HepG2 (cell line): Measurements from ENCODE around the gene SAMD4A. TPM values are rescaled to one million over a fixed set of nuclear protein-coding genes. Genes with fewer than 3 reads are reported as not detected.

Source experiments
- ATAC-seq: fragments of 200-7000 bp; cut with Tn5 transposase; 3 replicates; pipeline ENCODE4 v1.9.1; 2020; ENCODE audit warnings: mild to moderate bottlenecking, moderate library complexity
- BruUV-seq: library from RNA; stranded (reverse); fragments of 400-500 nt; replicated peaks from 2 replicates; lab custom pipeline; 2021; lab: Mats Ljungman, UMichigan
- CTCF ChIA-PET: fragments of 300-600 bp; formaldehyde crosslinking; extraction: SDS; loops from one replicate; lab custom pipeline; 2021; ENCODE audit warnings: low total read pairs, inconsistent platforms, low intra/inter-chr PET ratio; lab: Yijun Ruan, JAX
- POLR2A ChIA-PET: fragments of 350-600 bp; sonication (Branson Sonifier 250); formaldehyde crosslinking; loops from one replicate; lab custom pipeline; 2020; ENCODE audit warnings: antibody characterized with exemption, inconsistent platforms; lab: Yijun Ruan, JAX
- DNase-seq: peaks from one replicate; pipeline ENCODE4 v3.0.0-alpha.2; 2015; ENCODE audit warnings: low spot score
- FAIRE-seq: peaks from 3 replicates; lab custom pipeline; 2011; peaks lifted over from hg19 to GRCh38; lab: Jason Lieb, UNC
- H2AFZ ChIP-seq: one replicate; pipeline ENCODE4 v1.6.1; 2011; ENCODE audit warnings: low read length, inconsistent platforms
- H3K27ac ChIP-seq: fragments of 300-600 bp; 3 replicates; pipeline ENCODE4 v1.8.0; 2011; ENCODE audit warnings: mixed run types, mild to moderate bottlenecking, mixed read lengths, low read length, inconsistent platforms; ENCODE audit not compliant: insufficient read depth; ENCODE audit errors: extremely low read length
- H3K27me3 ChIP-seq, 2 experiments: fragments of 200-600 bp in 1 of 2; 2 replicates in 1 of 2; 3 replicates in 1 of 2; pipeline versions ENCODE4 v1.6.0 to v1.8.0; 2011; ENCODE audit warnings: low read length in 2 of 2, mild to moderate bottlenecking in 2 of 2, moderate library complexity in 2 of 2, inconsistent platforms in 1 of 2; ENCODE audit not compliant: insufficient read depth in 2 of 2, control insufficient read depth in 1 of 2
- H3K36me3 ChIP-seq, 2 experiments: fragments of 200-600 bp in 1 of 2; replicated peaks in 1 of 2; 2 replicates in 1 of 2; 3 replicates in 1 of 2; pipeline versions ENCODE4 v1.5.1 to v1.8.0; 2011; ENCODE audit warnings: low read length in 2 of 2, inconsistent platforms in 1 of 2; ENCODE audit not compliant: insufficient read depth in 2 of 2, control insufficient read depth in 1 of 2
- H3K4me1 ChIP-seq: 2 replicates; pipeline ENCODE4 v1.5.1; 2012; ENCODE audit warnings: low read length, inconsistent platforms; ENCODE audit not compliant: insufficient read depth
- H3K4me2 ChIP-seq: 2 replicates; pipeline ENCODE4 v1.6.0; 2011; ENCODE audit warnings: low read depth, low read length, inconsistent platforms
- H3K4me3 ChIP-seq, 3 experiments: fragments of 200-600 bp in 1 of 3; sonication (generic), shearing (Covaris generic) in 1 of 3; replicated peaks in 1 of 3; 2 replicates each; pipeline ENCODE4 v1.5.1; 2011 to 2016; ENCODE audit warnings: low read length in 3 of 3, inconsistent platforms in 2 of 3, low read depth in 2 of 3, mild to moderate bottlenecking in 2 of 3, control low read depth in 1 of 3, mixed read lengths in 1 of 3; ENCODE audit not compliant: insufficient read depth in 1 of 3
- H3K79me2 ChIP-seq: one replicate; pipeline ENCODE4 v1.6.1; 2011; ENCODE audit warnings: low read length, inconsistent platforms; ENCODE audit not compliant: insufficient read depth
- H3K9ac ChIP-seq: 2 replicates; pipeline ENCODE4 v1.6.0; 2011; ENCODE audit warnings: mild to moderate bottlenecking, low read depth, low read length, inconsistent platforms; ENCODE audit not compliant: insufficient read depth
- H3K9me3 ChIP-seq: 2 replicates; pipeline ENCODE4 v1.5.1; 2012; ENCODE audit warnings: mild to moderate bottlenecking, low read length
- H4K20me1 ChIP-seq: 2 replicates; pipeline ENCODE4 v1.6.0; 2011; ENCODE audit warnings: inconsistent platforms, mild to moderate bottlenecking, low read length, moderate library complexity; ENCODE audit not compliant: insufficient read depth
- CENPX ChIP-seq: sonication (generic); formaldehyde crosslinking; IDR thresholded peaks from 2 replicates; pipeline ENCODE4 v1.9.0; 2021; ENCODE audit warnings: mild to moderate bottlenecking, missing genetic modification reagents, moderate library complexity
- HMG20B ChIP-seq: conservative IDR thresholded peaks from 2 replicates; pipeline ENCODE4 v1.6.1; 2016; ENCODE audit warnings: missing genetic modification reagents, missing compliant biosample characterization
- ISX ChIP-seq: sonication (generic); formaldehyde crosslinking; conservative IDR thresholded peaks from 2 replicates; pipeline ENCODE4 v1.5.0; 2020; ENCODE audit warnings: missing genetic modification reagents
- NCOA5 ChIP-seq: sonication (generic); formaldehyde crosslinking; IDR thresholded peaks from 2 replicates; pipeline ENCODE4 v1.4.0; 2020; ENCODE audit warnings: missing genetic modification reagents
- RBM22 ChIP-seq: fragments of 200-400 bp; formaldehyde crosslinking; optimal IDR thresholded peaks from 2 replicates; pipeline ENCODE3; 2017; ENCODE audit warnings: mild to moderate bottlenecking, low read length, moderate library complexity
- TCF7L2 ChIP-seq: IDR thresholded peaks from 2 replicates; pipeline ENCODE4 v1.6.1; 2011; ENCODE audit warnings: mild to moderate bottlenecking, low read depth, low read length, moderate library complexity
- TOPORS ChIP-seq: sonication (generic); formaldehyde crosslinking; IDR thresholded peaks from 2 replicates; pipeline ENCODE4 v1.8.0; 2023; ENCODE audit warnings: mild to moderate bottlenecking, missing genetic modification reagents
- ZFP37 ChIP-seq: sonication (generic); formaldehyde crosslinking; IDR thresholded peaks from 2 replicates; pipeline ENCODE4 v1.4.0; 2020; ENCODE audit warnings: missing genetic modification reagents, borderline replicate concordance
- ZNF274 ChIP-seq: sonication (generic); formaldehyde crosslinking; IDR thresholded peaks from 2 replicates; pipeline ENCODE4 v1.5.1; 2020; ENCODE audit warnings: mild to moderate bottlenecking, missing genetic modification reagents
- ZNF282 ChIP-seq: fragments of 450-650 bp; IDR thresholded peaks from 2 replicates; pipeline ENCODE4 v1.6.1; 2018; ENCODE audit not compliant: partially characterized antibody
- ZNF326 ChIP-seq: sonication (generic); formaldehyde crosslinking; IDR thresholded peaks from 2 replicates; pipeline ENCODE4 v1.4.0; 2020; ENCODE audit warnings: missing genetic modification reagents, borderline replicate concordance
- ZNF33A ChIP-seq: sonication (generic); formaldehyde crosslinking; IDR thresholded peaks from 2 replicates; pipeline ENCODE4 v1.5.1; 2020; ENCODE audit warnings: missing genetic modification reagents, mild to moderate bottlenecking, moderate library complexity, borderline replicate concordance
- ZNF552 ChIP-seq: sonication (generic); formaldehyde crosslinking; IDR thresholded peaks from 2 replicates; pipeline ENCODE4 v1.9.0; 2022; ENCODE audit warnings: missing genetic modification reagents, mild to moderate bottlenecking, borderline replicate concordance
- ZNF761 ChIP-seq: sonication (generic); formaldehyde crosslinking; conservative IDR thresholded peaks from 2 replicates; pipeline ENCODE4 v1.4.0; 2020; ENCODE audit warnings: mild to moderate bottlenecking, missing genetic modification reagents
- WGBS: methylation state at CpG from one replicate; pipeline ENCODE4 v1.1.6; 2017; ENCODE audit warnings: low lambda C conversion rate; 5-methylcytosine and 5-hydroxymethylcytosine counted together
- in situ Hi-C: cut with HindIII; loops from 2 replicates; pipeline ENCODE4 v1.10.0; 2017; ENCODE audit warnings: low pct_unique_long_range_greater_than_20kb; ENCODE audit not compliant: extremely low pct_ligation_motif_present
- intact Hi-C: fragments of 100-400 bp; cut with micrococcal nuclease; formaldehyde crosslinking; loops from one replicate; pipeline ENCODE4 v1.10.0; 2022; ENCODE audit not compliant: unreplicated experiment
- polyA plus RNA-seq, 8 experiments: library from polyadenylated mRNA; depleted of rRNA in 3 of 8; stranded (reverse) in 7 of 8; unstranded in 1 of 8; fragments of >200 nt; fragmentation: Illumina TruSeq in 4 of 8; extraction: Trizol in 4 of 8; gene quantifications; 2 replicates each; pipeline versions ENCODE4 v1.2.1 to v1.2.3, GENCODE V29; 2011 to 2016; ENCODE audit warnings: low read depth in 4 of 8, missing spikeins in 1 of 8, mixed read lengths in 1 of 8; ENCODE audit not compliant: insufficient read depth in 1 of 8
- total RNA-seq, 5 experiments: library from RNA; depleted of rRNA; stranded (reverse); fragments of >200 nt; fragmentation: Illumina TruSeq; extraction: Trizol; gene quantifications; 2 replicates each; pipeline ENCODE4 v1.2.3, GENCODE V29; 2016; ENCODE audit warnings: low read depth in 1 of 5
- TF ChIP-seq, protein P1 (sequence below): sonication (generic); formaldehyde crosslinking; IDR thresholded peaks from 2 replicates; pipeline ENCODE4 v1.4.0; 2020; ENCODE audit warnings: missing genetic modification reagents
- TF ChIP-seq, protein P2 (sequence below): sonication (generic); formaldehyde crosslinking; IDR thresholded peaks from 2 replicates; pipeline ENCODE4 v1.5.1; 2020; ENCODE audit warnings: mild to moderate bottlenecking, moderate library complexity, missing genetic modification reagents
- TF ChIP-seq, protein P3 (sequence below): sonication (generic); formaldehyde crosslinking; IDR thresholded peaks from 2 replicates; pipeline ENCODE4 v1.9.0; 2021; ENCODE audit warnings: missing genetic modification reagents, borderline replicate concordance

SAMD4A gene
- total and polyA plus RNA-seq, 2 of the 13 experiments (the other 11 are each of a cell fraction or from before 2014, with no cell fraction given) = 11.8 to 13.0 TPM

DNA sequence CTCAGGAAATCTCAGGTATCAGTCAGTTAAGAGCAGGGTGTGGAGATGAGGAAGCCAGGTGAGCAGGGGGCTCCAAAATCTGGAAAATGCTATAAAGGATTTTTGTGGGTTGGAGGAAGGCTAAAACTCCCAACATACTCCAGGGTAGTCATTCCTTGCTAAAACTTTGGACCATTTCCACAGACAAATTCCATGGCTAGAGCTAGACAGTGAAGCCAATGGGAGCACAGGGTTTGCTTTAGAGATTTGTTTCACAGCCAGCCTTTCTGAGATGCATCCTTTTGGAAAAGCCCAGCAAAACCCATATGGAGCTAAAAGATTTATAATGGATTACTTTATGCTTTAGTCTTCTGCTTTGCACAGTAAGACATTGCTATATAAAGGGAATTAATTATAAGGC, 146.5 kb downstream of the SAMD4A start:
- peaks cover 8% of the 10 kb centered on the region for H3K79me2 ChIP-seq
- POLR2A ChIA-PET = no interaction called here

GRCh38 chr14:54715239-54715638, 148.3 kb downstream of the SAMD4A start:
- no peak overlapping the region for H3K4me2 ChIP-seq
- H4K20me1 ChIP-seq = peaks cover 9% of the 10 kb centered on the region; the same call in 1 of the 2 replicates
- 95% methylated on average over 4 of the region's 4 CpGs for WGBS
- FAIRE-seq (no peak), DNase-seq (no peak), ATAC-seq (no peak)
- H3K27me3 ChIP-seq = no peaks in the 10 kb centered on the region
- in situ Hi-C loops (no loop called here), intact Hi-C loops (no loop called here)
- ChIA-PET CTCF (no interaction called here), POLR2A (no interaction called here)
- no peak overlapping the region for H3K27ac ChIP-seq
- H3K9me3 ChIP-seq = no peaks in the 10 kb centered on the region
- no TSS peak for BruUV-seq
- no peak overlapping the region for H3K9ac ChIP-seq
- peaks cover 34% of the 10 kb centered on the region for H3K4me1 ChIP-seq
- no peak overlapping the region for H2AFZ ChIP-seq
- peaks cover 4 to 18% of the 10 kb centered on the region in 2 experiments; a peak in 4 of 5 replicates for H3K36me3 ChIP-seq
- H3K79me2 ChIP-seq = peaks cover 17% of the 10 kb centered on the region
- no peak overlapping the region for H3K4me3 ChIP-seq
- no peak for TF ChIP-seq CENPX (CRISPR knock-in tag)
- no peak for TF ChIP-seq TOPORS (CRISPR knock-in tag)
- TF ChIP-seq, protein P1, sequence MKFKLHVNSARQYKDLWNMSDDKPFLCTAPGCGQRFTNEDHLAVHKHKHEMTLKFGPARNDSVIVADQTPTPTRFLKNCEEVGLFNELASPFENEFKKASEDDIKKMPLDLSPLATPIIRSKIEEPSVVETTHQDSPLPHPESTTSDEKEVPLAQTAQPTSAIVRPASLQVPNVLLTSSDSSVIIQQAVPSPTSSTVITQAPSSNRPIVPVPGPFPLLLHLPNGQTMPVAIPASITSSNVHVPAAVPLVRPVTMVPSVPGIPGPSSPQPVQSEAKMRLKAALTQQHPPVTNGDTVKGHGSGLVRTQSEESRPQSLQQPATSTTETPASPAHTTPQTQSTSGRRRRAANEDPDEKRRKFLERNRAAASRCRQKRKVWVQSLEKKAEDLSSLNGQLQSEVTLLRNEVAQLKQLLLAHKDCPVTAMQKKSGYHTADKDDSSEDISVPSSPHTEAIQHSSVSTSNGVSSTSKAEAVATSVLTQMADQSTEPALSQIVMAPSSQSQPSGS = no peak
- no peak for TF ChIP-seq RBM22
- TF ChIP-seq, protein P2, sequence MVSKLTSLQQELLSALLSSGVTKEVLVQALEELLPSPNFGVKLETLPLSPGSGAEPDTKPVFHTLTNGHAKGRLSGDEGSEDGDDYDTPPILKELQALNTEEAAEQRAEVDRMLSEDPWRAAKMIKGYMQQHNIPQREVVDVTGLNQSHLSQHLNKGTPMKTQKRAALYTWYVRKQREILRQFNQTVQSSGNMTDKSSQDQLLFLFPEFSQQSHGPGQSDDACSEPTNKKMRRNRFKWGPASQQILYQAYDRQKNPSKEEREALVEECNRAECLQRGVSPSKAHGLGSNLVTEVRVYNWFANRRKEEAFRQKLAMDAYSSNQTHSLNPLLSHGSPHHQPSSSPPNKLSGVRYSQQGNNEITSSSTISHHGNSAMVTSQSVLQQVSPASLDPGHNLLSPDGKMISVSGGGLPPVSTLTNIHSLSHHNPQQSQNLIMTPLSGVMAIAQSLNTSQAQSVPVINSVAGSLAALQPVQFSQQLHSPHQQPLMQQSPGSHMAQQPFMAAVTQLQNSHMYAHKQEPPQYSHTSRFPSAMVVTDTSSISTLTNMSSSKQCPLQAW (CRISPR knock-in tag) = no peak
- TF ChIP-seq, protein P3, sequence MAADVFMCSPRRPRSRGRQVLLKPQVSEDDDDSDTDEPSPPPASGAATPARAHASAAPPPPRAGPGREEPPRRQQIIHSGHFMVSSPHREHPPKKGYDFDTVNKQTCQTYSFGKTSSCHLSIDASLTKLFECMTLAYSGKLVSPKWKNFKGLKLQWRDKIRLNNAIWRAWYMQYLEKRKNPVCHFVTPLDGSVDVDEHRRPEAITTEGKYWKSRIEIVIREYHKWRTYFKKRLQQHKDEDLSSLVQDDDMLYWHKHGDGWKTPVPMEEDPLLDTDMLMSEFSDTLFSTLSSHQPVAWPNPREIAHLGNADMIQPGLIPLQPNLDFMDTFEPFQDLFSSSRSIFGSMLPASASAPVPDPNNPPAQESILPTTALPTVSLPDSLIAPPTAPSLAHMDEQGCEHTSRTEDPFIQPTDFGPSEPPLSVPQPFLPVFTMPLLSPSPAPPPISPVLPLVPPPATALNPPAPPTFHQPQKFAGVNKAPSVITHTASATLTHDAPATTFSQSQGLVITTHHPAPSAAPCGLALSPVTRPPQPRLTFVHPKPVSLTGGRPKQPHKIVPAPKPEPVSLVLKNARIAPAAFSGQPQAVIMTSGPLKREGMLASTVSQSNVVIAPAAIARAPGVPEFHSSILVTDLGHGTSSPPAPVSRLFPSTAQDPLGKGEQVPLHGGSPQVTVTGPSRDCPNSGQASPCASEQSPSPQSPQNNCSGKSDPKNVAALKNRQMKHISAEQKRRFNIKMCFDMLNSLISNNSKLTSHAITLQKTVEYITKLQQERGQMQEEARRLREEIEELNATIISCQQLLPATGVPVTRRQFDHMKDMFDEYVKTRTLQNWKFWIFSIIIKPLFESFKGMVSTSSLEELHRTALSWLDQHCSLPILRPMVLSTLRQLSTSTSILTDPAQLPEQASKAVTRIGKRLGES (CRISPR knock-in tag) = no peak
- no peak for TF ChIP-seq TCF7L2
- no peak for TF ChIP-seq ZNF552
- no peak for TF ChIP-seq ZNF282

More for the DNA sequence above, 146.5 kb downstream of the SAMD4A start:
- CTCF ChIA-PET = no interaction called here
- Histone ChIP-seq H3K36me3 (peaks cover 5 to 23% of the 10 kb centered on the region in 2 experiments), H3K9ac (no peak overlapping the region), H3K4me1 (peaks cover 34% of the 10 kb centered on the region), H3K4me3 (no peak overlapping the region), H3K27ac (no peak overlapping the region), H3K4me2 (no peak overlapping the region), H3K9me3 (no peaks in the 10 kb centered on the region), H2AFZ (no peak overlapping the region), H3K27me3 (no peaks in the 10 kb centered on the region), H4K20me1 (peaks cover 12% of the 10 kb centered on the region; the same call in 1 of the 2 replicates)
- ATAC-seq (no peak), DNase-seq (no peak), FAIRE-seq (no peak)
- intact Hi-C loops (no loop called here), in situ Hi-C loops (no loop called here)
- BruUV-seq = no TSS peak
- no peak for TF ChIP-seq ISX (CRISPR knock-in tag)
- TF ChIP-seq HMG20B = no peak
- no peak for TF ChIP-seq ZNF326 (CRISPR knock-in tag)
- TF ChIP-seq ZNF33A (CRISPR knock-in tag) = no peak
- TF ChIP-seq NCOA5 (CRISPR knock-in tag) = no peak
- TF ChIP-seq ZNF761 (CRISPR knock-in tag) = no peak
- TF ChIP-seq ZNF274 (CRISPR knock-in tag) = no peak
- no peak for TF ChIP-seq ZFP37 (CRISPR knock-in tag)
